PC-9 (cell line): ENCODE data around the gene CNTN5. TPM values are rescaled to one million over a fixed set of nuclear protein-coding genes. Genes with fewer than 3 reads are reported as not detected.

Experiments used
- BruUV-seq: library from RNA; stranded (reverse); fragments of 400-500 nt; replicated peaks from 2 replicates; lab custom pipeline; 2021; lab: Mats Ljungman, UMichigan
- CTCF ChIA-PET: fragments of 300-600 bp; sonication (Branson Sonifier 250); formaldehyde crosslinking; loops from one replicate; lab custom pipeline; 2022; ENCODE audit warnings: antibody characterized with exemption; lab: Charles Lee
- POLR2A ChIA-PET: fragments of 300-600 bp; sonication (Branson Sonifier 250); formaldehyde crosslinking; loops from one replicate; lab custom pipeline; 2022; ENCODE audit warnings: antibody characterized with exemption; ENCODE audit not compliant: unreplicated experiment; lab: Charles Lee
- DNase-seq, 2 experiments: peaks; one replicate each; pipeline versions ENCODE4 v3.0.0 to v3.0.0-alpha.2; 2015 to 2022; ENCODE audit warnings: mixed read lengths in 1 of 2
- H2AFZ ChIP-seq: fragments of 200-600 bp; sonication (generic); 2 replicates; pipeline ENCODE4 v1.8.1; 2017; ENCODE audit warnings: antibody characterized with exemption
- H3F3A ChIP-seq: fragments of 200-600 bp; sonication (generic); 2 replicates; pipeline ENCODE4 v1.8.1; 2017; ENCODE audit warnings: antibody characterized with exemption, mild to moderate bottlenecking, low read depth; ENCODE audit not compliant: insufficient read depth
- H3K27ac ChIP-seq: fragments of 200-600 bp; sonication (generic); 2 replicates; pipeline ENCODE4 v1.6.1; 2016; ENCODE audit warnings: mixed run types
- H3K27me3 ChIP-seq: fragments of 200-600 bp; sonication (generic); 2 replicates; pipeline ENCODE4 v1.6.1; 2016; ENCODE audit warnings: low read depth, mixed run types; ENCODE audit not compliant: insufficient read depth
- H3K36me3 ChIP-seq: fragments of 200-600 bp; sonication (generic); 2 replicates; pipeline ENCODE4 v1.6.1; 2016; ENCODE audit warnings: low read depth, mixed run types
- H3K4me1 ChIP-seq: fragments of 200-600 bp; sonication (generic); replicated peaks from 2 replicates; pipeline ENCODE4 v1.6.1; 2016; ENCODE audit warnings: mixed run types; ENCODE audit not compliant: insufficient read depth
- H3K4me2 ChIP-seq: fragments of 200-600 bp; sonication (generic); 2 replicates; pipeline ENCODE4 v1.6.1; 2017; ENCODE audit warnings: mixed run types
- H3K4me3 ChIP-seq: fragments of 200-600 bp; sonication (generic); 2 replicates; pipeline ENCODE4 v1.6.1; 2016; ENCODE audit warnings: mixed run types
- H3K79me2 ChIP-seq: fragments of 200-600 bp; sonication (generic); 2 replicates; pipeline ENCODE4 v1.6.1; 2017; ENCODE audit warnings: low read depth, mixed run types
- H3K9me2 ChIP-seq: fragments of 200-600 bp; sonication (generic); 2 replicates; pipeline ENCODE4 v1.8.1; 2017; ENCODE audit warnings: mild to moderate bottlenecking; ENCODE audit not compliant: insufficient read depth
- H3K9me3 ChIP-seq: fragments of 200-600 bp; sonication (generic); 2 replicates; pipeline ENCODE4 v1.8.1; 2016; ENCODE audit warnings: low read depth; ENCODE audit not compliant: insufficient read depth
- H4K20me1 ChIP-seq: fragments of 200-600 bp; sonication (generic); 2 replicates; pipeline ENCODE4 v1.8.1; 2017; ENCODE audit not compliant: insufficient read depth
- EZH2 ChIP-seq: fragments of 200-600 bp; sonication (generic); IDR thresholded peaks from 2 replicates; pipeline ENCODE4 v1.8.0; 2017; ENCODE audit warnings: antibody characterized with exemption, low read depth
- intact Hi-C: fragments of 100-400 bp; cut with micrococcal nuclease; formaldehyde crosslinking; loops from one replicate; pipeline ENCODE4 v1.10.0; 2022; ENCODE audit not compliant: unreplicated experiment
- total RNA-seq: library from RNA; stranded (reverse); gene quantifications from 2 replicates; pipeline ENCODE4 v1.2.3, GENCODE V29; 2021
- TF ChIP-seq, protein P1 (sequence below): fragments of 200-600 bp; sonication (generic); conservative IDR thresholded peaks from 2 replicates; pipeline ENCODE4 v1.6.1; 2017; ENCODE audit warnings: mixed run types, antibody characterized with exemption, mild to moderate bottlenecking, moderate library complexity

The CNTN5 gene
- total RNA-seq, 1 experiment from 2014 or later: not detected

DNA sequence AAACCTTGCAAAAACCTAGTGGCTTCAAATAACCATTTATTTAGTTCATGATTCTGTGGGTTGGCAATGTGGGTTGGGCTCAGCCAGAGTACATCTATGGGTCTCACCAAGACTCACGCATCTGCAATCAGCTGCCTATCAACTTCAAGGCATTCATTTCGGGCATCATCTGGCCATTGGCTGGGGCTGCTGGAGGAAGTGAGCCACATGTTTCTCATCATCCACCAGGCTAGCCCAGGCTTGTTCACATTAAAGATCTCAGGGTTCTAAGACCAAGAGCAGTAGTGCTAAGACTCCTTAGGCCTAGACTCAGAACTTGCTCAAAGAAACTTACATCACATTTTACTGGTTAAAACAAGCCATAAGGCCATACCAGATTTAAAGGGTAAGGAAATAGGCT is 1187.5 kb downstream of the CNTN5 start:
- BruUV-seq: no TSS peak
- no peaks in the 10 kb centered on the region for H3K27me3 ChIP-seq
- no peak overlapping the region for H3K4me3 ChIP-seq
- intact Hi-C loops: no loop called here
- no peaks in the 10 kb centered on the region for H3F3A ChIP-seq
- H3K27ac ChIP-seq: no peak overlapping the region
- no peaks in the 10 kb centered on the region for H3K9me3 ChIP-seq
- no peak for DNase-seq
- TF ChIP-seq, protein P1, sequence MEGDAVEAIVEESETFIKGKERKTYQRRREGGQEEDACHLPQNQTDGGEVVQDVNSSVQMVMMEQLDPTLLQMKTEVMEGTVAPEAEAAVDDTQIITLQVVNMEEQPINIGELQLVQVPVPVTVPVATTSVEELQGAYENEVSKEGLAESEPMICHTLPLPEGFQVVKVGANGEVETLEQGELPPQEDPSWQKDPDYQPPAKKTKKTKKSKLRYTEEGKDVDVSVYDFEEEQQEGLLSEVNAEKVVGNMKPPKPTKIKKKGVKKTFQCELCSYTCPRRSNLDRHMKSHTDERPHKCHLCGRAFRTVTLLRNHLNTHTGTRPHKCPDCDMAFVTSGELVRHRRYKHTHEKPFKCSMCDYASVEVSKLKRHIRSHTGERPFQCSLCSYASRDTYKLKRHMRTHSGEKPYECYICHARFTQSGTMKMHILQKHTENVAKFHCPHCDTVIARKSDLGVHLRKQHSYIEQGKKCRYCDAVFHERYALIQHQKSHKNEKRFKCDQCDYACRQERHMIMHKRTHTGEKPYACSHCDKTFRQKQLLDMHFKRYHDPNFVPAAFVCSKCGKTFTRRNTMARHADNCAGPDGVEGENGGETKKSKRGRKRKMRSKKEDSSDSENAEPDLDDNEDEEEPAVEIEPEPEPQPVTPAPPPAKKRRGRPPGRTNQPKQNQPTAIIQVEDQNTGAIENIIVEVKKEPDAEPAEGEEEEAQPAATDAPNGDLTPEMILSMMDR: no peak
- TF ChIP-seq EZH2: no peak
- POLR2A ChIA-PET: no interaction called here
- no peak overlapping the region for H2AFZ ChIP-seq
- no peaks in the 10 kb centered on the region for H3K4me1 ChIP-seq
- CTCF ChIA-PET: no interaction called here
- H3K79me2 ChIP-seq: no peaks in the 10 kb centered on the region
- H3K4me2 ChIP-seq: no peak overlapping the region
- no peaks in the 10 kb centered on the region for H3K9me2 ChIP-seq
- no peaks in the 10 kb centered on the region for H4K20me1 ChIP-seq
- H3K36me3 ChIP-seq: no peaks in the 10 kb centered on the region

DNA sequence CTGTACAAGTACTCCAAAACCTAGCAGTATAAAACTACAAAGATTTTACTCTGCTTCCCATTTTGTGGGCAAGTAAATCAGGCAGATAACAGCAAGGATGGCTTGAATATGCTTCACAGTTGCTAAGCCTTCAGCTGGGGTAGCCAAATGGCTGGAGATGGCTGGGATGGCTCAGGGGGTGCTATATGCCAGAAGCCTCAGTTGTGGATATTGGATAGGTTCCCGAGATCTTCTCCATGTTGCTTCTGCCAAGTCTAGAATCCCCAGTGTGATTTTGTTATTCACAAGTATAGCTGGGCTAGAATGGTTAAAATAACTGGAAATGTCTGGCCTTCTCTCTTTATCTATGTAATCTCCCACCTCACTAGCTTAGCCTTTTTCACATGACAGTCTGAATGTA is 1194.0 kb downstream of the CNTN5 start:
- H3K79me2 ChIP-seq: no peaks in the 10 kb centered on the region
- no peaks in the 10 kb centered on the region for H4K20me1 ChIP-seq
- intact Hi-C loops: no loop called here
- no peaks in the 10 kb centered on the region for H3K9me2 ChIP-seq
- POLR2A ChIA-PET: no interaction called here
- H3F3A ChIP-seq: no peaks in the 10 kb centered on the region
- H3K27ac ChIP-seq: no peak overlapping the region
- no peak overlapping the region for H3K4me3 ChIP-seq
- H3K36me3 ChIP-seq: no peaks in the 10 kb centered on the region
- CTCF ChIA-PET: no interaction called here
- H3K4me1 ChIP-seq: no peaks in the 10 kb centered on the region
- H3K4me2 ChIP-seq: no peak overlapping the region
- no TSS peak for BruUV-seq
- DNase-seq: no peak
- H3K9me3 ChIP-seq: no peaks in the 10 kb centered on the region
- TF ChIP-seq, protein P1: no peak
- TF ChIP-seq EZH2: no peak
- H3K27me3 ChIP-seq: no peaks in the 10 kb centered on the region
- no peak overlapping the region for H2AFZ ChIP-seq

DNA sequence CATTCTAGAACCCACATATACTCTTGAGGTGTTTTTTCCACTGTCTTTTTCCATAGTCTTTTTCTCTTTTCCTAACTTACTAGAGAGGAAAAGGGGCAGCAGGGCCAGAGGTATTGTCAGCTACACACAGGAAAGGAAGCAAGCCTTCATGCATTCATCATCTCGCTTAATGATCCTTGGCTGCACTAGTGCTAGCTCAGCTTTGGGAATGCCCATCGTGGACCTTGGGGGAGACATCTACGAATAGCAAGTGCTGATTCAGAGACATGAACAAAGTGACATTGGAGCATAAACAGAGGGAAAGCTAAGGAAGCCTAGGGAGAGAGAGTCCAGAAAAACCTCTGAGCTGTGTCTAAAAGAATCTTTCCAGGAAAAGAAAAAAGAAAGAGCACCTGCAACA is 1200.1 kb downstream of the CNTN5 start:
- no peak for DNase-seq
- Histone ChIP-seq H3K27ac (no peak overlapping the region), H3F3A (no peaks in the 10 kb centered on the region), H3K9me2 (no peaks in the 10 kb centered on the region), H3K36me3 (no peaks in the 10 kb centered on the region), H3K4me1 (no peaks in the 10 kb centered on the region), H2AFZ (no peak overlapping the region; the same call in 1 of the 2 replicates), H4K20me1 (no peaks in the 10 kb centered on the region), H3K79me2 (no peaks in the 10 kb centered on the region), H3K4me2 (no peak overlapping the region), H3K9me3 (no peaks in the 10 kb centered on the region), H3K4me3 (no peak overlapping the region), H3K27me3 (no peaks in the 10 kb centered on the region)
- POLR2A ChIA-PET: interaction anchor here (0.7 kb wide), 1 partner anchor 70 kb away, joined by 10 read pairs; no protein-coding TSS in a partner anchor
- BruUV-seq: no TSS peak
- TF ChIP-seq, protein P1: no peak
- no peak for TF ChIP-seq EZH2
- CTCF ChIA-PET: no interaction called here
- intact Hi-C loops: no loop called here
